Duodenal mucosa (tissue), 2 donors: ENCODE measurements around the gene CIB4.

Experiments used
- H3K27ac ChIP-seq: one replicate; pipeline ENCODE4 v1.7.0; 2013; ENCODE audit warnings: low read depth, low read length
- H3K27me3 ChIP-seq, 2 donors: one replicate each; pipeline ENCODE4 v1.7.0; 2013; ENCODE audit warnings: low read length in 2 of 2, control low read depth in 1 of 2; ENCODE audit not compliant: insufficient read depth in 2 of 2, control insufficient read depth in 1 of 2
- H3K36me3 ChIP-seq, 2 donors: one replicate each; pipeline ENCODE4 v1.7.0; 2013; ENCODE audit warnings: low read length in 2 of 2, control low read depth in 1 of 2; ENCODE audit not compliant: insufficient read depth in 2 of 2, control insufficient read depth in 1 of 2
- H3K4me1 ChIP-seq, 2 donors: one replicate each; pipeline ENCODE4 v1.7.0; 2013; ENCODE audit warnings: low read length in 2 of 2, control low read depth in 1 of 2; ENCODE audit not compliant: insufficient read depth in 2 of 2, control insufficient read depth in 1 of 2
- H3K4me3 ChIP-seq, 2 donors: one replicate each; pipeline ENCODE4 v1.7.0; 2013; ENCODE audit warnings: low read length in 2 of 2, low read depth in 1 of 2
- H3K9ac ChIP-seq, 2 donors: one replicate each; pipeline ENCODE4 v1.7.0; 2013; ENCODE audit warnings: low read length in 2 of 2, low read depth in 1 of 2
- H3K9me3 ChIP-seq, 2 donors: one replicate each; pipeline ENCODE4 v1.7.0; 2013; ENCODE audit warnings: low read length in 2 of 2, control low read depth in 1 of 2; ENCODE audit not compliant: control insufficient read depth in 1 of 2

Gene CIB4

GRCh38 chr2:26597197-26597596 lies 44.0 kb downstream of the CIB4 start:
- Histone ChIP-seq H3K27ac (no peak overlapping the region), H3K4me3 (no peak overlapping the region), H3K9me3 (no peaks in the 10 kb centered on the region), H3K9ac (no peak overlapping the region), H3K27me3 (peaks cover 10 to 16% of the 10 kb centered on the region in 2 donors), H3K4me1 (no peaks in the 10 kb centered on the region), H3K36me3 (no peaks in the 10 kb centered on the region)

- Histone ChIP-seq H3K9me3 (no peaks in the 10 kb centered on the region), H3K36me3 (no peaks in the 10 kb centered on the region), H3K27ac (no peak overlapping the region), H3K9ac (no peak overlapping the region), H3K27me3 (peaks cover 10 to 19% of the 10 kb centered on the region in 2 donors), H3K4me3 (no peak overlapping the region), H3K4me1 (no peaks in the 10 kb centered on the region)
Observed at GRCh38 chr2:26595146-26595545, 46.0 kb downstream of the CIB4 start.

- Histone ChIP-seq H3K27ac (no peak overlapping the region), H3K9ac (no peak overlapping the region), H3K27me3 (peaks cover 25 to 30% of the 10 kb centered on the region in 2 donors), H3K4me3 (no peak overlapping the region), H3K9me3 (no peaks in the 10 kb centered on the region), H3K36me3 (no peaks in the 10 kb centered on the region), H3K4me1 (no peaks in the 10 kb centered on the region)
Observed at GRCh38 chr2:26591619-26592505, 49.3 kb downstream of the CIB4 start.

- no peaks in the 10 kb centered on the region for H3K4me1 ChIP-seq
- no peak overlapping the region for H3K4me3 ChIP-seq
- no peaks in the 10 kb centered on the region for H3K36me3 ChIP-seq
- no peak overlapping the region for H3K27ac ChIP-seq
- H3K9me3 ChIP-seq = no peaks in the 10 kb centered on the region
- H3K9ac ChIP-seq = no peak overlapping the region
- H3K27me3 ChIP-seq = peaks cover 30 to 31% of the 10 kb centered on the region in 2 donors
Observed at GRCh38 chr2:26590980-26591618, 50.1 kb downstream of the CIB4 start.

GRCh38 chr2:26590508-26590907 lies 50.7 kb downstream of the CIB4 start:
- no peak overlapping the region for H3K9ac ChIP-seq
- H3K9me3 ChIP-seq = no peaks in the 10 kb centered on the region

GRCh38 chr2:26588576-26588975 lies 52.6 kb downstream of the CIB4 start:
- H3K27ac ChIP-seq = no peak overlapping the region
- H3K9me3 ChIP-seq = no peaks in the 10 kb centered on the region
- no peak overlapping the region for H3K9ac ChIP-seq
- H3K27me3 ChIP-seq = peaks cover 16 to 28% of the 10 kb centered on the region in 2 donors
- H3K36me3 ChIP-seq = no peaks in the 10 kb centered on the region
- H3K4me1 ChIP-seq = no peaks in the 10 kb centered on the region
- H3K4me3 ChIP-seq = no peak overlapping the region

More at GRCh38 chr2:26590508-26590907, 50.7 kb downstream of the CIB4 start:
- Histone ChIP-seq H3K4me3 (no peak overlapping the region), H3K27ac (no peak overlapping the region), H3K27me3 (peaks cover 30 to 31% of the 10 kb centered on the region in 2 donors), H3K4me1 (no peaks in the 10 kb centered on the region), H3K36me3 (no peaks in the 10 kb centered on the region)

- H3K4me3 ChIP-seq = no peak overlapping the region
- H3K9me3 ChIP-seq = no peaks in the 10 kb centered on the region
- H3K27me3 ChIP-seq = peaks cover 15 to 33% of the 10 kb centered on the region in 2 donors
- no peak overlapping the region for H3K9ac ChIP-seq
- no peaks in the 10 kb centered on the region for H3K36me3 ChIP-seq
- no peak overlapping the region for H3K27ac ChIP-seq
- H3K4me1 ChIP-seq = no peaks in the 10 kb centered on the region
Observed at GRCh38 chr2:26587994-26588393, 53.2 kb downstream of the CIB4 start.

- no peaks in the 10 kb centered on the region for H3K36me3 ChIP-seq
- H3K4me1 ChIP-seq = no peaks in the 10 kb centered on the region
- no peak overlapping the region for H3K4me3 ChIP-seq
- H3K27ac ChIP-seq = no peak overlapping the region
- H3K9me3 ChIP-seq = no peaks in the 10 kb centered on the region
- no peak overlapping the region for H3K9ac ChIP-seq
- peaks cover 11 to 37% of the 10 kb centered on the region in 2 donors for H3K27me3 ChIP-seq
Observed at GRCh38 chr2:26585966-26586365, 55.2 kb downstream of the CIB4 start.

GRCh38 chr2:26585100-26585499 lies 56.1 kb downstream of the CIB4 start:
- Histone ChIP-seq H3K9me3 (no peaks in the 10 kb centered on the region), H3K9ac (no peak overlapping the region), H3K36me3 (no peaks in the 10 kb centered on the region), H3K27me3 (peaks cover 11 to 37% of the 10 kb centered on the region in 2 donors), H3K4me3 (no peak overlapping the region), H3K27ac (no peak overlapping the region), H3K4me1 (no peaks in the 10 kb centered on the region)

- Histone ChIP-seq H3K9ac (no peak overlapping the region), H3K9me3 (no peaks in the 10 kb centered on the region), H3K4me3 (no peak overlapping the region), H3K36me3 (no peaks in the 10 kb centered on the region), H3K27me3 (peaks cover 11 to 35% of the 10 kb centered on the region in 2 donors), H3K4me1 (no peaks in the 10 kb centered on the region), H3K27ac (no peak overlapping the region)
Observed at GRCh38 chr2:26584656-26585055, 56.5 kb downstream of the CIB4 start.
